Measurements from ENCODE around the gene BCR. TPM values are rescaled to one million over a fixed set of nuclear protein-coding genes. Genes with fewer than 3 reads are reported as not detected.

BCR gene
- total RNA-seq, 2 donors from 2014 or later = 102 to 172 TPM

DNA sequence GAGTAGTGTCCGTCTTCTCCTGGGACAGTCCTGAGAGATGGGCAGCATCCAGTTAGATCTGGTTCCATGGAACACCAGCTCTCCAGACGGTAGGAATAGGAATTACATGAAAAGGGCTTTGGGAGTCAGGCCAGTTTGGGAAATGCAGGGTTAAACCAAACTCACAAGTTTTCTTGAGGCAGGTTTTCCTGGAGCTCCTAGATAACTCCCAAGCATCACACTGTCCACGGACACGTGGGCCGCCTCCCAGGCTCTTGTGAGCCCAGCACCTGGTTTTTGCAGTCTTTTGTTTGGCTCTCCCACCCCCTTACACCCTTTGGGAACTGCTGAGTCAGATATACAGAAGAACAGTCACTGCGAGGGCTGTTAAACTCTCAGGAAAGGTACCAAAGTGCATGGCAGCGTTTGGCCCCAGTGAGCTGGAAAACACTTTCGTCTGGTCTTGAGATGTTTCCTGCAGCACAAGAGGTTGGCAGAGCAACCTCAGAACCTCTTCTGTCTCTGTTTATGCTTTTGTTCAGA is 90.0 kb downstream of the BCR start:
- no peak overlapping the region for H3K9ac ChIP-seq (ENCODE audit: extremely low read depth, low read length, poor library complexity, severe bottlenecking)
- no peak overlapping the region for H3K27ac Mint-ChIP-seq
- no peaks in the 10 kb centered on the region for H3K4me1 ChIP-seq (ENCODE audit: control insufficient read depth, insufficient read depth, low read length)
- H3K27me3 Mint-ChIP-seq (ENCODE audit: insufficient read depth) = no peaks in the 10 kb centered on the region
- peaks cover 16% of the 10 kb centered on the region for H3K4me1 Mint-ChIP-seq
- H3K27me3 ChIP-seq (ENCODE audit: control insufficient read depth, insufficient read depth, low read length, poor library complexity, severe bottlenecking) = no peaks in the 10 kb centered on the region
- 64 to 65% methylated on average over 8 of the region's 8 CpGs for WGBS, 2 experiments (ENCODE audit: insufficient coverage in 1 of 2, insufficient read length in 1 of 2)
- DNase-seq = no peak
- no peak overlapping the region for H3K4me3 ChIP-seq (ENCODE audit: low read length)
- H3K4me3 Mint-ChIP-seq = no peak overlapping the region
- H3K36me3 ChIP-seq (ENCODE audit: control insufficient read depth, insufficient read depth, low read length) = peaks cover 87% of the 10 kb centered on the region
- H3K27ac ChIP-seq (ENCODE audit: low read depth, low read length) = no peak overlapping the region
- H3K9me3 Mint-ChIP-seq = no peaks in the 10 kb centered on the region
- TF ChIP-seq, protein P1, sequence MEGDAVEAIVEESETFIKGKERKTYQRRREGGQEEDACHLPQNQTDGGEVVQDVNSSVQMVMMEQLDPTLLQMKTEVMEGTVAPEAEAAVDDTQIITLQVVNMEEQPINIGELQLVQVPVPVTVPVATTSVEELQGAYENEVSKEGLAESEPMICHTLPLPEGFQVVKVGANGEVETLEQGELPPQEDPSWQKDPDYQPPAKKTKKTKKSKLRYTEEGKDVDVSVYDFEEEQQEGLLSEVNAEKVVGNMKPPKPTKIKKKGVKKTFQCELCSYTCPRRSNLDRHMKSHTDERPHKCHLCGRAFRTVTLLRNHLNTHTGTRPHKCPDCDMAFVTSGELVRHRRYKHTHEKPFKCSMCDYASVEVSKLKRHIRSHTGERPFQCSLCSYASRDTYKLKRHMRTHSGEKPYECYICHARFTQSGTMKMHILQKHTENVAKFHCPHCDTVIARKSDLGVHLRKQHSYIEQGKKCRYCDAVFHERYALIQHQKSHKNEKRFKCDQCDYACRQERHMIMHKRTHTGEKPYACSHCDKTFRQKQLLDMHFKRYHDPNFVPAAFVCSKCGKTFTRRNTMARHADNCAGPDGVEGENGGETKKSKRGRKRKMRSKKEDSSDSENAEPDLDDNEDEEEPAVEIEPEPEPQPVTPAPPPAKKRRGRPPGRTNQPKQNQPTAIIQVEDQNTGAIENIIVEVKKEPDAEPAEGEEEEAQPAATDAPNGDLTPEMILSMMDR (conservative IDR thresholded peaks at IDR 0.05) = peak; percentile 52
- peaks cover 57% of the 10 kb centered on the region for H3K36me3 Mint-ChIP-seq (ENCODE audit: low read depth)
- no peaks in the 10 kb centered on the region for H3K9me3 ChIP-seq (ENCODE audit: control insufficient read depth, low read length)

DNA sequence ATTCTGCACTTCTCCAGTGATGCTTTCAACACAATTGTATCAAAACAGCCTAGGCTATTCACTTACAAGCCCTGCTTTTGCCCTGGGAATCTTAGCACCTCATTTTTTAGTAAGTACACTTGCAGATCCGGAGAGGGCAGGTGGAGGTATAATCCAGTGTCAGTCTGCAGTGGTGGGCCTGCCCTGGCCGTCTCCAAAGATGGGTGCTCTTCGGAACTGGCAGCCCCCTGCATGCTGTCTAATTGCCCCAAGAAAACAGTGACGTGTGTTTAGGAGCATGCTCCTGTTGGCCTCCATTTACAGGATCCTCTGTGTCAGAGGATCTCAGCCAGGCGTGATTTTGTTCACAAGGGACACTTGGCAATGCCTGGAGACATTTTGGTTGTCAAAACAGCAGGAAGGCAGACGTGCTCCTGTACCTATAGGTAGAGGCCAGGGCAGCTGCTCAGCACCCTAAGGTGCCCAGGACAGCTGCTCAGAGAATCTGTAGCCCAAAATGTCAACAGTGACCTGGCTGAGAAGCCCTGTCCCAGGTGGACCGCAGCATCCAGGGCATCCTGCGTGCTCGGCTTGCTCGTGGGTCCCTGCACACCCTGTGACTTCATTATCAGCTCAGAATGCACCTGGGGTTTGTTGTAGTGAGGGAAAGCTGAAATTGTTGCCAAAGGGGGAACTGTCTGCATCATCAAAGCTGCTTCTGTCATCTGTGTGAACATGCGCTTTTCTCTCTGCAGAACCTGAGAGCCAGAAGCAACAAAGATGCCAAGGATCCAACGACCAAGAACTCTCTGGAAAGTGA is 90.7 kb downstream of the BCR start:
- no peak for DNase-seq
- Mint-ChIP-seq H3K4me1 (peaks cover 16% of the 10 kb centered on the region), H3K27me3 (ENCODE audit: insufficient read depth) (no peaks in the 10 kb centered on the region), H3K9me3 (no peaks in the 10 kb centered on the region), H3K27ac (no peak overlapping the region), H3K4me3 (no peak overlapping the region), H3K36me3 (ENCODE audit: low read depth) (peaks cover 64% of the 10 kb centered on the region)
- Histone ChIP-seq H3K4me3 (ENCODE audit: low read length) (no peak overlapping the region), H3K27me3 (ENCODE audit: control insufficient read depth, insufficient read depth, low read length, poor library complexity, severe bottlenecking) (no peaks in the 10 kb centered on the region), H3K4me1 (ENCODE audit: control insufficient read depth, insufficient read depth, low read length) (no peaks in the 10 kb centered on the region), H3K27ac (ENCODE audit: low read depth, low read length) (no peak overlapping the region), H3K9ac (ENCODE audit: extremely low read depth, low read length, poor library complexity, severe bottlenecking) (no peak overlapping the region), H3K9me3 (ENCODE audit: control insufficient read depth, low read length) (no peaks in the 10 kb centered on the region), H3K36me3 (ENCODE audit: control insufficient read depth, insufficient read depth, low read length) (peaks cover 88% of the 10 kb centered on the region)
- 83 to 93% methylated on average over 10 to 12 of the region's 12 CpGs for WGBS, 2 experiments (ENCODE audit: insufficient coverage in 1 of 2, insufficient read length in 1 of 2)
- TF ChIP-seq, protein P1 (conservative IDR thresholded peaks at IDR 0.05) = no peak

DNA sequence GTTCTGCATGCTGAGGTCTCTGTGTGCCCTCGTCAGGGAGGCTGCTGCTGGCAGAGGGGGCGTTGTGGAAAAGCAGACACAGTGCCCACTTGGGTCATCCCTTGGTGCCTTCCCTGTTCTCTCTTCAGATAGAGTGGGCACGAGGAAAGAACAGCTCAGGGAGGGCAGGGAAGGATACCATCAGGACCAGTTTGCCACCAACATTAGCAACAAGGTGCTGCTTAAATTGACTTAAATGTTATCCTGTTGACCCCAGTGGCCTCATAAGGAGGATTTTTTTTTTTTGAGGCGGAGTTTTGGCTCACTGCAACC is 91.2 kb downstream of the BCR start:
- peaks cover 16% of the 10 kb centered on the region for H3K4me1 Mint-ChIP-seq
- no peaks in the 10 kb centered on the region for H3K9me3 ChIP-seq (ENCODE audit: control insufficient read depth, low read length)
- no peak for DNase-seq
- no peaks in the 10 kb centered on the region for H3K27me3 Mint-ChIP-seq (ENCODE audit: insufficient read depth)
- H3K36me3 ChIP-seq (ENCODE audit: control insufficient read depth, insufficient read depth, low read length) = peaks cover 89% of the 10 kb centered on the region
- H3K4me3 Mint-ChIP-seq = no peak overlapping the region
- H3K36me3 Mint-ChIP-seq (ENCODE audit: low read depth) = peaks cover 66% of the 10 kb centered on the region
- H3K27me3 ChIP-seq (ENCODE audit: control insufficient read depth, insufficient read depth, low read length, poor library complexity, severe bottlenecking) = no peaks in the 10 kb centered on the region
- H3K27ac ChIP-seq (ENCODE audit: low read depth, low read length) = no peak overlapping the region
- 96 to 98% methylated on average over 4 of the region's 4 CpGs for WGBS, 2 experiments (ENCODE audit: insufficient coverage in 1 of 2, insufficient read length in 1 of 2)
- TF ChIP-seq, protein P1 (conservative IDR thresholded peaks at IDR 0.05) = no peak
- no peaks in the 10 kb centered on the region for H3K4me1 ChIP-seq (ENCODE audit: control insufficient read depth, insufficient read depth, low read length)
- no peak overlapping the region for H3K27ac Mint-ChIP-seq
- H3K9ac ChIP-seq (ENCODE audit: extremely low read depth, low read length, poor library complexity, severe bottlenecking) = no peak overlapping the region
- H3K9me3 Mint-ChIP-seq = no peaks in the 10 kb centered on the region
- H3K4me3 ChIP-seq (ENCODE audit: low read length) = no peak overlapping the region
